Body of pancreas (tissue), 4 donors: Measurements from ENCODE around the gene FGD3. TPM values are rescaled to one million over a fixed set of nuclear protein-coding genes. Genes with fewer than 3 reads are reported as not detected.

Experiments
- ATAC-seq: fragments of 150-250 bp; one replicate; pipeline ENCODE4 v1.9.1; 2016
- DNase-seq, 4 donors: peaks; one replicate each; pipeline ENCODE4 v3.0.0-alpha.2; 2019
- H3K27ac ChIP-seq, 4 donors: fragments of 200-600 bp; sonication (generic); 1 replicate in 3 of 4; 2 replicates in 1 of 4; pipeline versions ENCODE4 v1.5.1 to v1.6.1; 2016 to 2019; ENCODE audit warnings: mild to moderate bottlenecking in 1 of 4, mixed read lengths in 1 of 4, moderate library complexity in 1 of 4
- H3K27me3 ChIP-seq, 2 donors: fragments of 200-600 bp; sonication (generic); one replicate each; pipeline ENCODE4 v1.6.0; 2016; ENCODE audit warnings: mild to moderate bottlenecking in 1 of 2
- H3K36me3 ChIP-seq, 2 donors: fragments of 200-600 bp; sonication (generic); replicated peaks in 1 of 2; 2 replicates each; pipeline ENCODE4 v1.5.1; 2016; ENCODE audit warnings: low read depth in 2 of 2; ENCODE audit not compliant: insufficient read depth in 1 of 2
- H3K4me1 ChIP-seq: fragments of 200-600 bp; sonication (generic); one replicate; pipeline ENCODE4 v1.6.0; 2016
- H3K4me3 ChIP-seq, 2 donors: fragments of 200-600 bp; sonication (generic); 1 replicate in 1 of 2; 2 replicates in 1 of 2; pipeline ENCODE4 v1.5.1; 2016 to 2019
- H3K9me3 ChIP-seq, 3 donors: fragments of 200-600 bp; sonication (generic); 1 replicate in 2 of 3; 2 replicates in 1 of 3; pipeline ENCODE4 v1.5.1; 2016
- CTCF ChIP-seq, 7 experiments: fragments of 450-650 bp in 4 of 7; fragments of 200-600 bp in 3 of 7; sonication (generic) in 3 of 7; IDR thresholded peaks; one replicate each; pipeline ENCODE4 v1.5.1; 2016 to 2019; ENCODE audit warnings: antibody characterized with exemption in 7 of 7
- POLR2A ChIP-seq, 3 donors: fragments of 450-650 bp; IDR thresholded peaks; one replicate each; pipeline ENCODE4 v1.6.1; 2016; ENCODE audit warnings: antibody characterized with exemption in 3 of 3, mild to moderate bottlenecking in 2 of 3
- WGBS, 2 donors: methylation state at CpG; one replicate each; pipeline ENCODE4 v1.1.5; 2017; 5-methylcytosine and 5-hydroxymethylcytosine counted together
- intact Hi-C: fragments of 100-400 bp; cut with DNase I; formaldehyde crosslinking; loops from one replicate; pipeline ENCODE4 v1.15.1; 2023
- total RNA-seq, 2 donors: library from RNA; depleted of rRNA; stranded (reverse); fragments of >200 nt; gene quantifications; one replicate each; pipeline ENCODE4 v1.1.0, GENCODE V29; 2016

The FGD3 gene
- total RNA-seq, 2 donors from 2014 or later, result 12.2 to 13.2 TPM

DNA sequence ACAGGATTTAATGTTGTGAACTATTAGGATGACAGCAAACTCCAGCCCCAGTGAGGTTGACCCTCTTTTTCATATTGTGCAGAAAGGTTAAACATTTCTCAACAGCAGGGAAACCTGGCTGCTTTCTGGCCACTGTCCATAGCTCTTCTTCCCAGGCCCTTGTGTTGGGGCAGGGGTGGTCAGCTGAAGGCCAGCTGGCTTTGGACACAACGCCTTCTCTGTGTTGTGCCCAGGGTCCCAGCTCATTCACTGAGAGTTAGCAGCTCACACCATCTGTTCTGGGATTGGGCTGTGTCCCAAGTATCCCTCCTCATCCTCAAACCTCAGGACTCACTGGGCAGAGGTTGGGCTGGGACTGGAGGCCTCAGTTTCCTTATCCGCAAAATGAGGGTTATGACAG is 1.3 kb downstream of the FGD3 start:
- WGBS, 2 donors, result 87 to 100% methylated on average over 1 to 2 of the region's 2 CpGs
- Histone ChIP-seq H3K9me3 (no peaks in the 10 kb centered on the region), H3K27me3 (peaks cover 0 to 7% of the 10 kb centered on the region in 2 donors), H3K4me1 (peaks cover 10% of the 10 kb centered on the region), H3K4me3 (no peak overlapping the region), H3K36me3 (no peaks in the 10 kb centered on the region), H3K27ac (no peak overlapping the region)
- DNase-seq (no peak), ATAC-seq (no peak)
- no peak for TF ChIP-seq CTCF (IDR thresholded peaks at IDR 0.05)
- TF ChIP-seq POLR2A (IDR thresholded peaks at IDR 0.05), result no peak
- intact Hi-C loops, result no loop called here

GRCh38 chr9:92949266-92949982 is 2.1 kb downstream of the FGD3 start:
- Histone ChIP-seq H3K36me3 (no peaks in the 10 kb centered on the region), H3K27ac (no peak overlapping the region), H3K27me3 (peaks cover 0 to 7% of the 10 kb centered on the region in 2 donors), H3K4me1 (peaks cover 10% of the 10 kb centered on the region), H3K4me3 (no peak overlapping the region), H3K9me3 (no peaks in the 10 kb centered on the region)
- ATAC-seq (no peak), DNase-seq (no peak)
- WGBS, 2 donors, result 60 to 86% methylated on average over 3 to 11 of the region's 11 CpGs
- intact Hi-C loops, result no loop called here
- TF ChIP-seq POLR2A (IDR thresholded peaks at IDR 0.05) (no peak), CTCF (IDR thresholded peaks at IDR 0.05) (no peak)

- peaks cover 0 to 7% of the 10 kb centered on the region in 2 donors for H3K27me3 ChIP-seq
- DNase-seq, result no peak
- no peaks in the 10 kb centered on the region for H3K9me3 ChIP-seq
- no peaks in the 10 kb centered on the region for H3K36me3 ChIP-seq
- no peak overlapping the region for H3K27ac ChIP-seq
- peaks cover 10% of the 10 kb centered on the region for H3K4me1 ChIP-seq
- H3K4me3 ChIP-seq, result no peak overlapping the region
- 74 to 82% methylated on average over 9 to 11 of the region's 11 CpGs for WGBS, 2 donors
- no peak for ATAC-seq
- TF ChIP-seq POLR2A (IDR thresholded peaks at IDR 0.05) (no peak), CTCF (IDR thresholded peaks at IDR 0.05) (no peak)
- intact Hi-C loops, result no loop called here
These were observed 3.1 kb downstream of the FGD3 start for GRCh38 chr9:92950359-92950955.

DNA sequence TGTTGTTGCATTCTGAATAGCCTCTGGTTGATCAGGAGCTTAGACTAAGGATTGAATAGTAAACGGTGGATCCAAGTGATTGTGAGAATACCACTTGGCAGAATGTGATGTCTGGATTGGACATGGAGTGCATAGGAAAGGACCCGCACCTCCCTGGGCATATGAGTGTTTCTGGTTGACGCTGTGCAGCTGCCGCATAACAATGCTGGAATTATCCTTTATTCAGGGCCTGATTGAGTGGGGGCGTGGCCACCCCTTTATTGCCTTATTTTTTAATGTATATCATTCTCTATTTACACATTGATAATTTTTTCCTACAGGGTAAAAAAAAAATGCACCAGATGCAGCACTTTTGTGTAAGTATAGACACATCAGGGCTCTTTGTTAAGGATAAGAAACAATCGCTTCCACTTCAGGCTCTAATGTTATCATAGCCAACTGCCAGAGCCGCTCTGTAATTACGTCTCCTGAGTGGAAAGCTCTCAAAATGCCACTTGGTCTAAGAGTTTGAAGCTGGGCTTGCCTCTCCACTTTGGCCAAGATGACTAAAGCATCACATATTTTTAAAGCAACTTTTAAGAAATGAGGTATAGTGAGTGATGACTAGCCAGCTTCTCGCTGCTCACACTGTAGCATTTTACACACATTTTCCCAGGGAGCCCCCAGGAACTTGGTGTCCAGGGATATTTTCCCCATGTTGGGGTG is 5.7 kb downstream of the FGD3 start:
- Histone ChIP-seq H3K4me1 (no peaks in the 10 kb centered on the region), H3K4me3 (no peak overlapping the region), H3K36me3 (no peaks in the 10 kb centered on the region), H3K27ac (no peak overlapping the region), H3K9me3 (no peaks in the 10 kb centered on the region), H3K27me3 (peaks cover 0 to 1% of the 10 kb centered on the region in 2 donors)
- DNase-seq, result no peak
- TF ChIP-seq POLR2A (IDR thresholded peaks at IDR 0.05) (no peak), CTCF (IDR thresholded peaks at IDR 0.05) (no peak)
- ATAC-seq, result no peak
- WGBS, 2 donors, result 74 to 87% methylated on average over 9 of the region's 9 CpGs
- intact Hi-C loops, result no loop called here
